Hematopoietic multipotent progenitor cell (in vitro differentiated cells): ENCODE measurements around the gene EVPL. TPM values are rescaled to one million over a fixed set of nuclear protein-coding genes. Genes with fewer than 3 reads are reported as not detected.
A peak's percentile ranks its signal among the peaks of the same experiment; 100 is the strongest.
"Not testable (repeated sequence)": the region's sequence is repeated elsewhere in the genome, so short reads cannot be mapped to it uniquely, and the experiment has no call there.

Experiments
- DNase-seq, 3 donors: peaks; one replicate each; pipeline ENCODE4 v3.0.0-alpha.2; 2011 to 2015; ENCODE audit warnings: low read depth in 2 of 3, low spot score in 2 of 3
- total RNA-seq: library from RNA; depleted of rRNA; stranded (reverse); fragments of >200 nt; gene quantifications from one replicate; pipeline ENCODE4 v1.2.3, GENCODE V29; 2012

Gene EVPL
- 7.8 TPM for total RNA-seq

DNA sequence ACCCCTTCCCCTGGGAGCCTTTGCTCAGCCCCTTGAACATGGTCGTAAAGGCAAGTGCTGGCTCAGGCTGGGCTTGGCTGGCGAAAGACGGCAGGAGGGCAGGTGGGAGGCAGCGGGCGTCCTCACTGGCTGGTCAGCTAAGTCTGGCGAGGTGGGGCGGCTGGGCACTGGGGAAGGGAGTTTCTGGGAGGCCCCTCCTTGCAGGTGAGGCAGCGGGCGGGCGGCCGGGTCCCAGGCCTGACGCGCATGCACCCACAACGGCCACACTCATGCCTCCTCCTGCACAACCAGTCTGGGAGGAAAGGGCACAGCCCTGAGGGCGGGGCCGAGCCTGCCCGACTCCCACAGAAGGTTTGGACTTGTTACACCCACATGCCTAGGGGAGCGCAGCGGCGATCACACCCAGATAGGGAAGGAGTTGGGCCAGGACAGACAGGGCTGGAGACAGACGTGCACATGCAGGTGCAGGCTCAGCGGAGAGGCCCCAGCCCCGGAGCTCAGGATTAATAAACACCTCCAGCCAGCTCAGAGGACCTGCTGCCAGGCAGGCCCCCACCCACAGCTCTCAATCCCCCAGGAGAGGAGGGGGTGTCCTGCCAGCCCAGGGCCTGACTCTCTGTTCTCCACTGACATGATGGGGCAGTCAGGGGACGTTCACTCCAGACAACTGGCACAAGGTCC is at the start of gene EVPL:
Gene EVPL, minus strand, starts transcription at position 148 of the 681 bp plus-strand sequence. Its CDS starts 108 bp downstream, at position 40.
- peak in 1 of 3 donors; percentile 12 for DNase-seq

GRCh38 chr17:76076146-76076764 is 49.1 kb upstream of the EVPL start:
- DNase-seq = no peak

DNA sequence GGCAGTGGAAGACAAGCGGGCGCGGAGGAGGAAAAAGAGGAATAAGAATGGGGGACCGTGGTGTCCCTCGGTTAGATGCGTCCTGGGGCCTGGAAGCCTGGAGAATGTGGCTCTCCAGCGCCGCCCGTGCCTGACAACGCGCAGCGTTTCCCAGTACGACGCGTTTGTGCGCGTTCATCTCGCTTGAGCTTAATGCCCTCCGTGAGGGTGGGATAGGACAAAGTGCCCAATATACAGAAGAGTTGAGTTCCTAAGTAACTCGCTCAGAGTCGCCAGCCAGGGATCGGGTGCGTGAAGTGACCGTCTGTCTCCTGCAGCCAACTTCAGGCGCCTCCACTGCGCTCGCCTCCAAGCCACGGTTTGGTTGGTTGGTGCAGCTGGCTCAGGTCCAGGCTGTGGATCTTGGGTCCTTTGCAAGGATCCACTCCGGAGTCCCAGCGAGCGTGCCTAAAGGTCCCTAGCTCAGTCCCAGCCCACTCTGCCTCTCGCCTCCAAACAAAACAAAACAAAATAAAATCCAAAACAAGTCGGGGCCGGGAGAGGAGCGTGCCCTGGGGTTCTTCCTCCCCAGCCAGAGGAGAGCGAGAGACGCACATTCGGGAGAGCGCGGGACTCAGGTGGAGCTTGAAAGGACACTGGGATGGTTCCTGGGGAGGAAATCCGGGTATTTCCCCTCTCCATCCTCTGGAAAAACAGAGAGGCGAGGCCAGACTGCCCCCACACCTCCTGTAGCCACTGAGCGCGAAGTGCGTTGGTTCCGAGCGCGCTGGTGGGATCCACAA is 48.4 kb upstream of the EVPL start:
- peak in 1 of 3 donors; percentile 42 for DNase-seq

GRCh38 chr17:76074390-76075363 is 47.6 kb upstream of the EVPL start, which contains the start of gene GALR2:
Gene GALR2, plus strand, starts transcription at chr17:76074781. Its CDS starts 103 bp downstream, at chr17:76074884.
- DNase-seq = no peak

DNA sequence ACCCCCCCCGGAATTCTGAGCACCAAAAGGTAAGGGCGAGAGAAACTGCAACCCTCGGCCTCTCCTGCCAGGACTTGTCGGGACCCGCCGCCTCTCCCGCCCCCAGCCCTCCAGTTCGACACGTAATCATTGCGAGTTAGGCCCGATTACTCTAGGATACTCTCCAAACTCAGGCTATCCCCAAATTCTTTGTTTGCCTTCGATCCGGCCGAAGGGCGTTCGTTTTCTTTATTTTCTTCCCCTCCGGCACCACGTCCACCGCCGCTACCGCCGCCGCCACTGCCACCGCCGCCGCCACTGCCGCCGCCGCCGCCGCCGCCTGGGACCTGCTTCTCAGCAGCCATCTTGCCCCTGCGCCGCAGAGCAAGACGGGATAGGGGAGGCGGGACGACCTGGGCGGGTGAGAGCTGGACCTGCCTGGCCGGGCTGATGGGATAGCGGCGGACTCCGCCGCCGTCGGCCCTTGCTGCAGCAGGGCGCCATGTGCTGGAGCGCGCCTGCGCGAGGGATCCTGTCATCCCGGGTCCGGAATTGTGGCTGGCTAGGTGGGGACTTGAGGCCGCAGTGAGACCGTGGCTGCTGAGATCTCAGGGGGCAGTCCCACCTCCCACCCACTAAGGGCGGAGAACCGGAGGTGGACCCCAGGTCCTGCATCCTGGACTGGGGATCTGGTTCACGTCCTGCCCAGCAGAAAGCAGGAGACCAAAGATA is 45.2 kb upstream of the EVPL start, which contains the start of gene SRP68:
Gene SRP68, minus strand, starts transcription at position 370 of the 711 bp plus-strand sequence. Its CDS starts 26 bp downstream, at position 344.
- DNase-seq = peak in 2 of 3 donors; percentile 79 to 85

GRCh38 chr17:76071531-76072147 is 44.5 kb upstream of the EVPL start:
- no peak for DNase-seq

DNA sequence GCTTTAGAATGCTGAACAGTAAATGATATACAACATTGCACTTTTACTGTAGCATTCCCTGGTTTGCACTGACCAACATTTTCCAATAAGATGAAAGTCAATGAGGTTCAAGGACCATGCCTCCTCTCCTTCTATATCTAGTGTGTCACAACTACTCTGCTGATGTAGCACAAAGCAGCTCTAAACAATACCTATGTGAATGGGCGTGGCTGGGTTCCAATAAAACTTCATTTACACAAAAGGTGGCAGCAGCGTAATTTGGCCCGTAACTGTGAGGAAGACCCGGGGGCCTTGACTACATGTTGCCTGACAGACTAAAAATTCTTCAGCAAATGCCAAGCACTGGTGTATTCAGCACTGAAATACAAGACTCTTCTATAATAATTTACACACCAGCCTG is 38.7 kb upstream of the EVPL start:
- DNase-seq = no peak

- DNase-seq = no peak
Measured at GRCh38 chr17:76063875-76064546, 36.9 kb upstream of the EVPL start.

GRCh38 chr17:76058264-76058663 is 31.2 kb upstream of the EVPL start:
- DNase-seq = not testable (repeated sequence)

DNA sequence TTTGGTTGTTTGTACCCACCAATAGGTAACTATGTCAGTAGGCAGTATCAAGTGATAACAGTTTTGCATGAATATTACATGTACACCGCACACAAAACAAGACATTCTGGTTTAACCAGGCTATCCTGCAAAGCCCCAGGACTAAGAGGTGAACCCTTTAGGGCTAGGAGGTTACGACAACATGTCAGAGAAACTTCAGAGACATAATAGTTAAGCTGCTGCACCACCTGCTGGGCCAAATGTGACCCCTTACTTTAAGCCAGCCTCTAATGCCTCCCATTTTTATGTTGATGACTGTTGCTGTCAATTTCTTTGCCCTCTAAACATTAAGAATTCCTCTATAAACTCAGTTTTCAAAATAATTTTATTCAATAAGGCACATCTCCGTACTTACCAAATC is 29.8 kb upstream of the EVPL start:
- DNase-seq = peak in 1 of 3 donors; percentile 50

DNA sequence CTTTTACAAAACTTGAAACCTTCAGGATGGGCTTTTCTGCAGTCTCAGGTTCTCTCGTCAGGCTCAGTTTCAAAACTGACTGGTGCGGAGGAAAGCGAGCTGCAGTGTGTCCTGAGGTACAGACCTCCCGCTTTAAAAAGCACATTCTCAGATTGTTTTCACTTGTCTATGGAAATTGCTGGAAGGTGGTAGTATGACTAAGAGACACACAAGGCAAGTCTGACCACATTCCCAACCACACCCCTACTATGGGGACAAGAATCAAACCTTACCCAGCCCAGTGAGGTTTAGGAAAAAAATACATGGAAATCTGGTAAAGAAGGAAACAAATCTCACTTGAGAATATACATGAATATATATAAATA is 27.0 kb upstream of the EVPL start:
- no peak for DNase-seq

GRCh38 chr17:76053246-76054111 is 26.4 kb upstream of the EVPL start:
- DNase-seq = no peak

DNA sequence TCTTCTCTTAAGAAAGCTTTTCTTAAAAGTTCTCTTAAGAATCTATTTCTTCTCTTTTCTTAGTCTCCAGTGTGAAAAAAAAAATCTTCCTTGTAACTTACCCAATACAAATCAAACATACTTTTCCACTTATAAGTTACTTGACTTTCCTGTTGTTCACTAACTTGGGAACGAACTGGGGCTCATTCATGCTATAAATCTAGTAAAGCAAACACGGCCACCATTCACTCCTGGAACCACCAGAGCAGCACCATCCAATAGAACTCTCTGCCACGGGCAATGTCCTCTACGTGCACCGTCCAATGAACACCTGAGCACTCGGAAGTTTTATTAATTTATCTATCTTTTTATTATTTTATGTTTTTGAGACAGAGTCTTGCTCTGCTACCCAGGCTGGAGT is 24.5 kb upstream of the EVPL start:
- no peak for DNase-seq

DNA sequence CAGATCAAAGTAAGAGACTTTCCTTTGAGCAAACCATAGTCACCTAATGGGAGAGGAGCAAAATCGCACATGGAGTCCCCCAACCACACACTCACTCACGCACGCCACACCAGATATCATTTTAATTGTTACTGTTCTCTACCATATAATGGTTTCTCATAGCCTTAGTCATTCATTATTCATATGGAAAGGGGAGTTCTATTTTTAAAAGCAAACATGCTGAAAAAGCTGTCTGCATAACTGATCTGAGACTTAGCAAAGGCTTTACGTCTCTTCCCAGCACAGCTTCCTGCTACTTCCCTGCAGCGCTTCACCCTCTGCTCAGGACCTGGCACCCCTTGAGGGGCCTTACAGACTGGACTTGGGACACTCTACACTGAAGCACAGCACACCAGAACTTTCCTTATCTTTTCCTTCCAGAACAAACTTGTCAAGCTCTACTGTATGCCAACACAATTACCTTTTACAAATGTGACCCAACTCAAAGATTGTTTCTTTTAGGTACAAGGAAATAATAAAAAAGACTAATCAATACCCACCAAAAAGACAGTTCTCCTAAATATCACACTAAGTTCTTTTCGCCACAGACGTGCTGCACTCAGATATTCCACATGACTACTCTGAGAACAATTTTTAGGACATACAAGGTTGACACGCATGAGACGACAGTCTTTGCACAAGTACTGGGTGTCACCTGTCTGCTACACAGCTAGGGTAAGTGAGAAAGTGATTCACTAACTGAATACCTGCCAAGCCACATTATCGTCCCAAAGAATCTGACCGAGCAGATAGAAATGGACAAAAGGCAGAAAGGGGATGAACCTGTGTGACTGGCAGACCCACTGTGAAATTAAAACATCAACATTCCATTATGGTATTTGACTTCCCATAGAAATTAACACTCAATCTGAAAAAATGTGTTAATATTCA is 23.7 kb upstream of the EVPL start:
- DNase-seq = no peak

GRCh38 chr17:76049836-76050537 is 22.9 kb upstream of the EVPL start:
- no peak for DNase-seq

- no peak for DNase-seq
Measured at GRCh38 chr17:76049239-76049638, 22.1 kb upstream of the EVPL start.
